Transverse colon (tissue), 4 donors: ENCODE data around the gene TMEM214. TPM values are rescaled to one million over a fixed set of nuclear protein-coding genes. Genes with fewer than 3 reads are reported as not detected.

Experiments used
- DNase-seq: peaks from one replicate; pipeline ENCODE4 v3.0.0-alpha.2; 2019
- H3K27ac ChIP-seq, 4 donors: fragments of 200-600 bp; sonication (generic); 2 replicates each; pipeline ENCODE4 v1.5.1; 2016 to 2018; ENCODE audit warnings: inconsistent platforms in 4 of 4
- H3K27me3 ChIP-seq: fragments of 200-600 bp; sonication (generic); 2 replicates; pipeline ENCODE4 v1.5.1; 2017; ENCODE audit warnings: inconsistent platforms
- H3K36me3 ChIP-seq, 4 donors: fragments of 200-600 bp; sonication (generic); 2 replicates each; pipeline ENCODE4 v1.5.1; 2017 to 2019; ENCODE audit warnings: inconsistent platforms in 4 of 4
- H3K4me1 ChIP-seq, 4 donors: fragments of 200-600 bp; sonication (generic); 2 replicates each; pipeline ENCODE4 v1.5.1; 2017 to 2020; ENCODE audit warnings: inconsistent platforms in 4 of 4
- H3K4me3 ChIP-seq, 4 donors: fragments of 200-600 bp; sonication (generic); 1 replicate in 1 of 4; 2 replicates in 3 of 4; pipeline versions ENCODE4 v1.5.1 to v1.6.1; 2017 to 2019; ENCODE audit warnings: inconsistent platforms in 4 of 4
- H3K9me3 ChIP-seq, 2 donors: fragments of 200-600 bp; sonication (generic); 2 replicates each; pipeline ENCODE4 v1.5.1; 2017 to 2019; ENCODE audit warnings: inconsistent platforms in 2 of 2
- EP300 ChIP-seq: sonication (generic); formaldehyde crosslinking; IDR thresholded peaks from one replicate; pipeline ENCODE4 v1.6.1; 2017; ENCODE audit warnings: antibody characterized with exemption, low read depth
- POLR2A ChIP-seq: fragments of 450-650 bp; IDR thresholded peaks from one replicate; pipeline ENCODE4 v1.6.1; 2016; ENCODE audit warnings: antibody characterized with exemption, mild to moderate bottlenecking, moderate library complexity
- POLR2AphosphoS5 ChIP-seq, 3 donors: sonication (generic); formaldehyde crosslinking; IDR thresholded peaks; one replicate each; pipeline ENCODE4 v1.6.1; 2016; ENCODE audit warnings: antibody characterized with exemption in 3 of 3
- WGBS, 2 donors: methylation state at CpG; one replicate each; pipeline ENCODE4 v1.1.5; 2018; ENCODE audit warnings: low coverage in 1 of 2; 5-methylcytosine and 5-hydroxymethylcytosine counted together
- in situ Hi-C, 4 donors: fragments of 200-750 bp; cut with MboI; loops; one replicate each; pipeline versions ENCODE4 v1.15.0 to v1.15.1; 2017; ENCODE audit warnings: low sequenced_read_pairs in 3 of 4, low pct_ligation_motif_present in 1 of 4, low pct_unique_long_range_greater_than_20kb in 1 of 4
- intact Hi-C: fragments of 100-400 bp; cut with DNase I; formaldehyde crosslinking; loops from one replicate; pipeline ENCODE4 v1.15.1; 2023; ENCODE audit warnings: low total_unique reads
- total RNA-seq, 4 donors: library from RNA; depleted of rRNA; stranded (reverse); fragments of >200 nt; gene quantifications; one replicate each; pipeline ENCODE4 v1.1.0, GENCODE V29; 2016
- TF ChIP-seq, protein P1 (sequence below), 5 experiments: fragments of 200-600 bp in 3 of 5; fragments of 450-650 bp in 2 of 5; sonication (generic) in 3 of 5; IDR thresholded peaks; 1 replicate in 2 of 5; 2 replicates in 3 of 5; pipeline ENCODE4 v1.5.1; 2016 to 2017; ENCODE audit warnings: antibody characterized with exemption in 5 of 5, inconsistent platforms in 3 of 5, mild to moderate bottlenecking in 2 of 5, moderate library complexity in 1 of 5

The TMEM214 gene
- total RNA-seq, 4 donors from 2014 or later: 51.2 to 179 (median 127) TPM

DNA sequence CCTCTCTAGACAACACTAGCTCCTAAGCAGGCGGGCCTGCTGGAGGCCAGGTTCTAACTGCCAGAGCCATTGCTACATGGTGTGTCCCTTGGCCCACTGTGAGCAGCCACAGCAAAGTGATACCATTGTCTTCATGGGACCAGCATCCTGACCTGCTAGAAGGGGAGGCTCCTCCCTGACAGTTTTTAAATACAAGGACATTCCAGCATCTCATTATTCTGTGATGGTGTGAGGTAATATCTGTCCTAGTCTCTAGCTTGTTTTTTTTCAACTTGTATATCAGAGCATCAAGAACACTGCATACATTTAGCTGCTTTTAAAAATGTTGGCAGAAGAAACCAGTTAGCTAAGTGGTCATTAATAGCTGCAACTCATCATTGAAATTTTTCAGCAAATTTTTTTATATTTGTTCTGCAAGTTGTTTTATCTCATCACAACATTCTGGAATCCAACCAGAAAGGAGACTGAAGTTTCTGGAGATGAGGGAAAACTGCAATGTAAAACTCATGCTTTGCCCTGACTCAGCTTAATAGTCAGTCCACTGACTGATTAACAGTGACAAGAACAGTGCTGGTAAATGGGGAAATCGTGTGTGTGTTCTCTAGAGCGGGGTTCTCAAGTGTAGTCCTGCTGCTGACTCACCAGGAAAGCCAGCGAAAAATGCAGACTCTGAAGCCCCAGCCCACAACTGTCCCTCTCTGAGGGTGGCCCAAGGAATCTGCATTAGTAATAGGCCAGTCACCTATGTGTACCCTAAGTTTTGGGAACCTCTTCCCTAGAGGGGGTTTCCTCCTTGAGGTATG is 44.5 kb upstream of the TMEM214 start:
- no peak for TF ChIP-seq POLR2AphosphoS5 (IDR thresholded peaks at IDR 0.05)
- Histone ChIP-seq H3K4me3 (no peak overlapping the region), H3K9me3 (no peaks in the 10 kb centered on the region), H3K4me1 (peaks cover 0 to 3% (median 0%) of the 10 kb centered on the region in 4 donors), H3K27ac (no peak overlapping the region), H3K36me3 (no peaks in the 10 kb centered on the region), H3K27me3 (no peaks in the 10 kb centered on the region)
- intact Hi-C loops: no loop called here
- no peak for DNase-seq
- in situ Hi-C loops: no loop called here
- 57 to 86% methylated on average over 2 to 4 of the region's 4 CpGs for WGBS, 2 donors

GRCh38 chr2:26989156-26989555 is 43.6 kb upstream of the TMEM214 start:
- Histone ChIP-seq H3K27ac (no peak overlapping the region), H3K4me3 (no peak overlapping the region), H3K27me3 (no peaks in the 10 kb centered on the region), H3K9me3 (no peaks in the 10 kb centered on the region), H3K36me3 (no peaks in the 10 kb centered on the region), H3K4me1 (peaks cover 0 to 3% (median 0%) of the 10 kb centered on the region in 4 donors)
- intact Hi-C loops (no loop called here), in situ Hi-C loops (no loop called here)
- no peak for DNase-seq
- TF ChIP-seq POLR2AphosphoS5 (IDR thresholded peaks at IDR 0.05) (no peak), EP300 (no peak)
- TF ChIP-seq, protein P1, sequence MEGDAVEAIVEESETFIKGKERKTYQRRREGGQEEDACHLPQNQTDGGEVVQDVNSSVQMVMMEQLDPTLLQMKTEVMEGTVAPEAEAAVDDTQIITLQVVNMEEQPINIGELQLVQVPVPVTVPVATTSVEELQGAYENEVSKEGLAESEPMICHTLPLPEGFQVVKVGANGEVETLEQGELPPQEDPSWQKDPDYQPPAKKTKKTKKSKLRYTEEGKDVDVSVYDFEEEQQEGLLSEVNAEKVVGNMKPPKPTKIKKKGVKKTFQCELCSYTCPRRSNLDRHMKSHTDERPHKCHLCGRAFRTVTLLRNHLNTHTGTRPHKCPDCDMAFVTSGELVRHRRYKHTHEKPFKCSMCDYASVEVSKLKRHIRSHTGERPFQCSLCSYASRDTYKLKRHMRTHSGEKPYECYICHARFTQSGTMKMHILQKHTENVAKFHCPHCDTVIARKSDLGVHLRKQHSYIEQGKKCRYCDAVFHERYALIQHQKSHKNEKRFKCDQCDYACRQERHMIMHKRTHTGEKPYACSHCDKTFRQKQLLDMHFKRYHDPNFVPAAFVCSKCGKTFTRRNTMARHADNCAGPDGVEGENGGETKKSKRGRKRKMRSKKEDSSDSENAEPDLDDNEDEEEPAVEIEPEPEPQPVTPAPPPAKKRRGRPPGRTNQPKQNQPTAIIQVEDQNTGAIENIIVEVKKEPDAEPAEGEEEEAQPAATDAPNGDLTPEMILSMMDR (IDR thresholded peaks at IDR 0.05): no peak
- WGBS, 2 donors: 76 to 81% methylated on average over 7 to 8 of the region's 8 CpGs

DNA sequence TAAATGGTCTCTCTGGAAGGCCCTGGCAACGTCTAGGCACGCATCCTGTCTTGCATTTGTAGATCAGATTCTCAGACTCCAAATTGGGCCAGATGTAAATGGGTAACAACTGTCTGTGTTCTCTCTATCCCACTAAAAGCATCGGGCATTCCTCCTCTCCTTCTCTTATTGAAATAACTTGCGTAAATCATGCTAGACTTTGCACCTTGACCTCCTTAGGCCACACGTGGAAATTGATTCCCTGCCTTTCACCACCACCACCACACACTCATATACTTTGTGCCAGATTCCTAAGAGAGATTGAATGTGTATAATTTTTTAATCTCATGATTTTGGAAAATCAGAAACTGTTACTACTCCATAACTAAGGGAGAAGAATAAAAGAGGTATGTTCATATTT is 41.0 kb upstream of the TMEM214 start:
- TF ChIP-seq, protein P1 (IDR thresholded peaks at IDR 0.05): no peak
- 53 to 61% methylated on average over 4 to 5 of the region's 5 CpGs for WGBS, 2 donors
- DNase-seq: no peak

DNA sequence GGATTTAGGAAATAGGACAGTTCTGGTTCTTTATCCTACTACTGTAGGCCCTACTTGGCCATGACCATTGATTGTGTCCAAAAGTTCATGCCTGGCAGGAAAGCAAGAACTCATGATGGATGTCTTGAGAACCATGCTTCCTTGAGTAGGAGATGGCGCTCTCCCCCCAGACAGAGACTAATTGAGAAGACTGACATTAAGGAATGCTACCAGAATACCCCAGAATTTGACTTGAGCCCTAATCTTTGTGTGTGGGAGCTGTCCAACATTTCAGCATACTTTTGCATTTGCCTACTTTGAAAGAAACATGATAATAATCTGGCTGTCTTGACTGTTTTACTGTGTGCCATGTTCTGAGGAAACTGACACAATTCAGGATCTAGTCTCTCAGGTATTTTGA is 39.0 kb upstream of the TMEM214 start:
- TF ChIP-seq POLR2A (no peak), EP300 (no peak), POLR2AphosphoS5 (IDR thresholded peaks at IDR 0.05) (no peak)
- TF ChIP-seq, protein P1 (IDR thresholded peaks at IDR 0.05): no peak
- intact Hi-C loops (no loop called here), in situ Hi-C loops (no loop called here)
- Histone ChIP-seq H3K36me3 (no peaks in the 10 kb centered on the region), H3K27ac (no peak overlapping the region), H3K27me3 (no peaks in the 10 kb centered on the region), H3K9me3 (no peaks in the 10 kb centered on the region), H3K4me3 (no peak overlapping the region), H3K4me1 (peaks cover 0 to 3% (median 0%) of the 10 kb centered on the region in 4 donors)
- DNase-seq: no peak
- 74% methylated on average over 1 of the region's 1 CpG; no CpG with 5 or more reads in 1 of the 2 donors for WGBS, 2 donors

More for the DNA sequence above, 41.0 kb upstream of the TMEM214 start:
- Histone ChIP-seq H3K4me1 (peaks cover 0 to 3% (median 0%) of the 10 kb centered on the region in 4 donors), H3K36me3 (no peaks in the 10 kb centered on the region), H3K4me3 (no peak overlapping the region), H3K27ac (no peak overlapping the region), H3K27me3 (no peaks in the 10 kb centered on the region), H3K9me3 (no peaks in the 10 kb centered on the region)
- in situ Hi-C loops: no loop called here
- intact Hi-C loops: no loop called here
